HepG2 (cell line): ENCODE data around the gene KCNIP3. TPM values are rescaled to one million over a fixed set of nuclear protein-coding genes. Genes with fewer than 3 reads are reported as not detected.

Experiments
- ATAC-seq: fragments of 200-7000 bp; cut with Tn5 transposase; 3 replicates; pipeline ENCODE4 v1.9.1; 2020; ENCODE audit warnings: mild to moderate bottlenecking, moderate library complexity
- BruUV-seq: library from RNA; stranded (reverse); fragments of 400-500 nt; replicated peaks from 2 replicates; lab custom pipeline; 2021; lab: Mats Ljungman, UMichigan
- CTCF ChIA-PET: fragments of 300-600 bp; formaldehyde crosslinking; extraction: SDS; loops from one replicate; lab custom pipeline; 2021; ENCODE audit warnings: low total read pairs, inconsistent platforms, low intra/inter-chr PET ratio; lab: Yijun Ruan, JAX
- POLR2A ChIA-PET: fragments of 350-600 bp; sonication (Branson Sonifier 250); formaldehyde crosslinking; loops from one replicate; lab custom pipeline; 2020; ENCODE audit warnings: antibody characterized with exemption, inconsistent platforms; lab: Yijun Ruan, JAX
- DNase-seq: peaks from one replicate; pipeline ENCODE4 v3.0.0-alpha.2; 2015; ENCODE audit warnings: low spot score
- FAIRE-seq: peaks from 3 replicates; lab custom pipeline; 2011; peaks lifted over from hg19 to GRCh38; lab: Jason Lieb, UNC
- H2AFZ ChIP-seq: one replicate; pipeline ENCODE4 v1.6.1; 2011; ENCODE audit warnings: low read length, inconsistent platforms
- H3K27ac ChIP-seq: fragments of 300-600 bp; 3 replicates; pipeline ENCODE4 v1.8.0; 2011; ENCODE audit warnings: mixed run types, mild to moderate bottlenecking, mixed read lengths, low read length, inconsistent platforms; ENCODE audit not compliant: insufficient read depth; ENCODE audit errors: extremely low read length
- H3K27me3 ChIP-seq, 2 experiments: fragments of 200-600 bp in 1 of 2; 2 replicates in 1 of 2; 3 replicates in 1 of 2; pipeline versions ENCODE4 v1.6.0 to v1.8.0; 2011; ENCODE audit warnings: low read length in 2 of 2, mild to moderate bottlenecking in 2 of 2, moderate library complexity in 2 of 2, inconsistent platforms in 1 of 2; ENCODE audit not compliant: insufficient read depth in 2 of 2, control insufficient read depth in 1 of 2
- H3K36me3 ChIP-seq, 2 experiments: fragments of 200-600 bp in 1 of 2; replicated peaks in 1 of 2; 2 replicates in 1 of 2; 3 replicates in 1 of 2; pipeline versions ENCODE4 v1.5.1 to v1.8.0; 2011; ENCODE audit warnings: low read length in 2 of 2, inconsistent platforms in 1 of 2; ENCODE audit not compliant: insufficient read depth in 2 of 2, control insufficient read depth in 1 of 2
- H3K4me1 ChIP-seq: 2 replicates; pipeline ENCODE4 v1.5.1; 2012; ENCODE audit warnings: low read length, inconsistent platforms; ENCODE audit not compliant: insufficient read depth
- H3K4me2 ChIP-seq: 2 replicates; pipeline ENCODE4 v1.6.0; 2011; ENCODE audit warnings: low read depth, low read length, inconsistent platforms
- H3K4me3 ChIP-seq, 3 experiments: fragments of 200-600 bp in 1 of 3; sonication (generic), shearing (Covaris generic) in 1 of 3; replicated peaks in 1 of 3; 2 replicates each; pipeline ENCODE4 v1.5.1; 2011 to 2016; ENCODE audit warnings: low read length in 3 of 3, inconsistent platforms in 2 of 3, low read depth in 2 of 3, mild to moderate bottlenecking in 2 of 3, control low read depth in 1 of 3, mixed read lengths in 1 of 3; ENCODE audit not compliant: insufficient read depth in 1 of 3
- H3K79me2 ChIP-seq: one replicate; pipeline ENCODE4 v1.6.1; 2011; ENCODE audit warnings: low read length, inconsistent platforms; ENCODE audit not compliant: insufficient read depth
- H3K9ac ChIP-seq: 2 replicates; pipeline ENCODE4 v1.6.0; 2011; ENCODE audit warnings: mild to moderate bottlenecking, low read depth, low read length, inconsistent platforms; ENCODE audit not compliant: insufficient read depth
- H3K9me3 ChIP-seq: 2 replicates; pipeline ENCODE4 v1.5.1; 2012; ENCODE audit warnings: mild to moderate bottlenecking, low read length
- H4K20me1 ChIP-seq: 2 replicates; pipeline ENCODE4 v1.6.0; 2011; ENCODE audit warnings: inconsistent platforms, mild to moderate bottlenecking, low read length, moderate library complexity; ENCODE audit not compliant: insufficient read depth
- DDIT3 ChIP-seq: sonication (generic); formaldehyde crosslinking; IDR thresholded peaks from 2 replicates; pipeline ENCODE4 v1.4.0; 2020; ENCODE audit warnings: mild to moderate bottlenecking, missing genetic modification reagents
- ERF ChIP-seq: IDR thresholded peaks from 2 replicates; pipeline ENCODE4 v1.6.1; 2018; ENCODE audit warnings: missing biosample characterization, missing genetic modification reagents
- HMG20A ChIP-seq: IDR thresholded peaks from 2 replicates; pipeline ENCODE4 v1.6.1; 2016; ENCODE audit warnings: borderline replicate concordance
- MEF2D ChIP-seq: sonication (generic); formaldehyde crosslinking; IDR thresholded peaks from 2 replicates; pipeline ENCODE4 v1.5.1; 2020; ENCODE audit warnings: mild to moderate bottlenecking, missing genetic modification reagents
- NCOA1 ChIP-seq: sonication (generic); formaldehyde crosslinking; IDR thresholded peaks from 2 replicates; pipeline ENCODE4 v1.9.0; 2021; ENCODE audit warnings: missing genetic modification reagents
- PCBP1 ChIP-seq: fragments of 200-400 bp; formaldehyde crosslinking; IDR thresholded peaks from 2 replicates; pipeline ENCODE4 v1.6.1; 2017; ENCODE audit warnings: mild to moderate bottlenecking, low read depth, low read length, borderline replicate concordance
- ZNF251 ChIP-seq: sonication (generic); formaldehyde crosslinking; IDR thresholded peaks from 2 replicates; pipeline ENCODE4 v1.9.0; 2021; ENCODE audit warnings: mild to moderate bottlenecking, missing genetic modification reagents
- ZNF629 ChIP-seq: sonication (generic); formaldehyde crosslinking; conservative IDR thresholded peaks from 2 replicates; pipeline ENCODE4 v1.5.0; 2020; ENCODE audit warnings: missing genetic modification reagents
- WGBS: methylation state at CpG from one replicate; pipeline ENCODE4 v1.1.6; 2017; ENCODE audit warnings: low lambda C conversion rate; 5-methylcytosine and 5-hydroxymethylcytosine counted together
- in situ Hi-C: cut with HindIII; loops from 2 replicates; pipeline ENCODE4 v1.10.0; 2017; ENCODE audit warnings: low pct_unique_long_range_greater_than_20kb; ENCODE audit not compliant: extremely low pct_ligation_motif_present
- intact Hi-C: fragments of 100-400 bp; cut with micrococcal nuclease; formaldehyde crosslinking; loops from one replicate; pipeline ENCODE4 v1.10.0; 2022; ENCODE audit not compliant: unreplicated experiment
- polyA plus RNA-seq, 8 experiments: library from polyadenylated mRNA; depleted of rRNA in 3 of 8; stranded (reverse) in 7 of 8; unstranded in 1 of 8; fragments of >200 nt; fragmentation: Illumina TruSeq in 4 of 8; extraction: Trizol in 4 of 8; gene quantifications; 2 replicates each; pipeline versions ENCODE4 v1.2.1 to v1.2.3, GENCODE V29; 2011 to 2016; ENCODE audit warnings: low read depth in 4 of 8, missing spikeins in 1 of 8, mixed read lengths in 1 of 8; ENCODE audit not compliant: insufficient read depth in 1 of 8
- total RNA-seq, 5 experiments: library from RNA; depleted of rRNA; stranded (reverse); fragments of >200 nt; fragmentation: Illumina TruSeq; extraction: Trizol; gene quantifications; 2 replicates each; pipeline ENCODE4 v1.2.3, GENCODE V29; 2016; ENCODE audit warnings: low read depth in 1 of 5
- TF ChIP-seq, protein P1 (sequence below), 2 experiments: sonication (generic) in 1 of 2; formaldehyde crosslinking in 1 of 2; IDR thresholded peaks; 2 replicates each; pipeline versions ENCODE4 v1.6.1 to v1.9.0; 2014 to 2022; ENCODE audit warnings: antibody characterized with exemption in 1 of 2, borderline replicate concordance in 1 of 2, inconsistent platforms in 1 of 2, low read depth in 1 of 2, missing genetic modification reagents in 1 of 2

Gene KCNIP3
- total and polyA plus RNA-seq, 2 of the 13 experiments (the other 11 are each of a cell fraction or from before 2014, with no cell fraction given) = not detected

- Histone ChIP-seq H3K36me3 (no peaks in the 10 kb centered on the region), H3K27me3 (peaks cover 8 to 61% of the 10 kb centered on the region in 2 experiments; a peak in 3 of 5 replicates), H2AFZ (no peak overlapping the region), H3K79me2 (no peaks in the 10 kb centered on the region), H3K4me2 (no peak overlapping the region), H3K27ac (no peak overlapping the region), H4K20me1 (no peaks in the 10 kb centered on the region; the same call in 1 of the 2 replicates), H3K9ac (no peak overlapping the region), H3K9me3 (no peaks in the 10 kb centered on the region), H3K4me1 (peaks cover 3% of the 10 kb centered on the region), H3K4me3 (no peak overlapping the region)
- in situ Hi-C loops = no loop called here
- no TSS peak for BruUV-seq
- DNase-seq (no peak), FAIRE-seq (no peak), ATAC-seq (no peak)
- intact Hi-C loops = no loop called here
- 0 out of 2 replicates have a peak, but pooled peaks have one; percentile 19 for TF ChIP-seq ZNF629 (CRISPR knock-in tag)
- no peak for TF ChIP-seq HMG20A (CRISPR knock-in tag)
- CTCF ChIA-PET = no interaction called here
- POLR2A ChIA-PET = no interaction called here
- WGBS = 38% methylated on average over 8 of the region's 9 CpGs
Observed at GRCh38 chr2:95299961-95300360, 2.8 kb downstream of the KCNIP3 start.

DNA sequence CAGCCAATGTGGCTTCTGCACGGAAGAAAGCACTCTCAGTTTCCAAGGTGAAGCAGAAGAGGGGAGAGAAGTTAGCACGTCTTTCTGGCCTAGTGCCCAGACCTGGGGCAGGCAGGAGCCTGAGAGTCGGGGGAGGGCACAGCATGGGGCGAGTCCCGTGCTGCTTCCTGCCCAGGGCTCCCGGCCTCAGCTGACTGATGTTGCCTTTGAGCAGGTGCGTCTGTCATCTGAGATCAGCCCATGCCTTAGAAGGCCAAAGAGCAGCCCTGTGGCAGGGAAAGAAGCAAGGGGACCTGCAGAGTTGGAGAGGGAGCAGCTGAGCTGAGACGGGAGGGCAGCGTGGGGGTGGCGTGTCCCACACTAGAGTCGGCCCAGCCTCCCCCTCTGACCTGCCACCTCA is 3.3 kb downstream of the KCNIP3 start:
- CTCF ChIA-PET = no interaction called here
- H3K79me2 ChIP-seq = no peaks in the 10 kb centered on the region
- no peaks in the 10 kb centered on the region; the same call in 1 of the 2 replicates for H4K20me1 ChIP-seq
- BruUV-seq = no TSS peak
- no peak overlapping the region for H3K27ac ChIP-seq
- H3K4me1 ChIP-seq = peaks cover 8% of the 10 kb centered on the region
- no peaks in the 10 kb centered on the region for H3K36me3 ChIP-seq
- H3K9me3 ChIP-seq = no peaks in the 10 kb centered on the region
- no peak overlapping the region for H3K4me3 ChIP-seq
- H3K4me2 ChIP-seq = no peak overlapping the region
- H3K9ac ChIP-seq = no peak overlapping the region
- WGBS = 8% methylated on average over 11 of the region's 11 CpGs
- POLR2A ChIA-PET = no interaction called here
- no peak overlapping the region for H2AFZ ChIP-seq
- intact Hi-C loops (no loop called here), in situ Hi-C loops (no loop called here)
- no peak for DNase-seq
- peaks cover 7 to 63% of the 10 kb centered on the region in 2 experiments; a peak in 3 of 5 replicates for H3K27me3 ChIP-seq
- no peak for FAIRE-seq
- no peak for ATAC-seq
- TF ChIP-seq ERF (CRISPR knock-in tag) (no peak), NCOA1 (CRISPR knock-in tag) (no peak), ZNF251 (no peak), MEF2D (CRISPR knock-in tag) (no peak), DDIT3 (CRISPR knock-in tag) (no peak), PCBP1 (no peak)
- TF ChIP-seq, protein P1, sequence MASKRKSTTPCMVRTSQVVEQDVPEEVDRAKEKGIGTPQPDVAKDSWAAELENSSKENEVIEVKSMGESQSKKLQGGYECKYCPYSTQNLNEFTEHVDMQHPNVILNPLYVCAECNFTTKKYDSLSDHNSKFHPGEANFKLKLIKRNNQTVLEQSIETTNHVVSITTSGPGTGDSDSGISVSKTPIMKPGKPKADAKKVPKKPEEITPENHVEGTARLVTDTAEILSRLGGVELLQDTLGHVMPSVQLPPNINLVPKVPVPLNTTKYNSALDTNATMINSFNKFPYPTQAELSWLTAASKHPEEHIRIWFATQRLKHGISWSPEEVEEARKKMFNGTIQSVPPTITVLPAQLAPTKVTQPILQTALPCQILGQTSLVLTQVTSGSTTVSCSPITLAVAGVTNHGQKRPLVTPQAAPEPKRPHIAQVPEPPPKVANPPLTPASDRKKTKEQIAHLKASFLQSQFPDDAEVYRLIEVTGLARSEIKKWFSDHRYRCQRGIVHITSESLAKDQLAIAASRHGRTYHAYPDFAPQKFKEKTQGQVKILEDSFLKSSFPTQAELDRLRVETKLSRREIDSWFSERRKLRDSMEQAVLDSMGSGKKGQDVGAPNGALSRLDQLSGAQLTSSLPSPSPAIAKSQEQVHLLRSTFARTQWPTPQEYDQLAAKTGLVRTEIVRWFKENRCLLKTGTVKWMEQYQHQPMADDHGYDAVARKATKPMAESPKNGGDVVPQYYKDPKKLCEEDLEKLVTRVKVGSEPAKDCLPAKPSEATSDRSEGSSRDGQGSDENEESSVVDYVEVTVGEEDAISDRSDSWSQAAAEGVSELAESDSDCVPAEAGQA (IDR thresholded peaks at IDR 0.05; ENCODE audit: low read depth) = no peak
- TF ChIP-seq, protein P1 (CRISPR knock-in tag; IDR thresholded peaks at IDR 0.05; ENCODE audit: borderline replicate concordance) = no peak
